PC-3 (cell line): ENCODE data around the gene LIPG. TPM values are rescaled to one million over a fixed set of nuclear protein-coding genes. Genes with fewer than 3 reads are reported as not detected.

Source experiments
- ATAC-seq: fragments of 200-7000 bp; cut with Tn5 transposase; 2 replicates; pipeline ENCODE4 v1.9.1; 2020; ENCODE audit warnings: mild to moderate bottlenecking, moderate library complexity
- BruUV-seq: library from RNA; stranded (reverse); fragments of 400-500 nt; replicated peaks from 2 replicates; lab custom pipeline; 2021; lab: Mats Ljungman, UMichigan
- CTCF ChIA-PET: fragments of 300-600 bp; sonication (Branson Sonifier 250); formaldehyde crosslinking; loops from one replicate; lab custom pipeline; 2022; ENCODE audit warnings: antibody characterized with exemption; lab: Charles Lee
- POLR2A ChIA-PET: fragments of 300-600 bp; sonication (Branson Sonifier 250); formaldehyde crosslinking; loops from one replicate; lab custom pipeline; 2022; ENCODE audit warnings: antibody characterized with exemption; ENCODE audit not compliant: unreplicated experiment; lab: Charles Lee
- DNase-seq: peaks from one replicate; pipeline ENCODE4 v3.0.0-alpha.2; 2015
- H2AFZ ChIP-seq: fragments of 300-600 bp; sonication (generic); 2 replicates; pipeline ENCODE4 v1.6.0; 2016; ENCODE audit warnings: antibody characterized with exemption, low read length
- H3F3A ChIP-seq: fragments of 300-600 bp; sonication (generic); one replicate; pipeline ENCODE4 v1.6.0; 2017; ENCODE audit warnings: antibody characterized with exemption, low read length, control low read depth, mild to moderate bottlenecking; ENCODE audit not compliant: unreplicated experiment
- H3K27ac ChIP-seq: fragments of 300-600 bp; sonication (generic); 2 replicates; pipeline ENCODE4 v1.5.1; 2016; ENCODE audit warnings: mild to moderate bottlenecking, low read length
- H3K27me3 ChIP-seq: fragments of 300-600 bp; sonication (generic); 2 replicates; pipeline ENCODE4 v1.6.1; 2016; ENCODE audit warnings: low read length, mixed read lengths
- H3K36me3 ChIP-seq: fragments of 300-600 bp; sonication (generic); 2 replicates; pipeline ENCODE4 v1.6.1; 2016; ENCODE audit warnings: low read depth, mixed run types, low read length, mixed read lengths
- H3K4me1 ChIP-seq: fragments of 300-600 bp; sonication (generic); 2 replicates; pipeline ENCODE4 v1.5.1; 2016; ENCODE audit warnings: low read length; ENCODE audit not compliant: insufficient read depth
- H3K4me2 ChIP-seq: fragments of 300-600 bp; sonication (generic); 2 replicates; pipeline ENCODE4 v1.6.0; 2016; ENCODE audit warnings: low read length
- H3K4me3 ChIP-seq: fragments of 300-600 bp; sonication (generic); 2 replicates; pipeline ENCODE4 v1.5.1; 2016; ENCODE audit warnings: mild to moderate bottlenecking, low read length, mixed read lengths
- H3K79me2 ChIP-seq: fragments of 300-600 bp; sonication (generic); 2 replicates; pipeline ENCODE4 v1.6.1; 2017; ENCODE audit warnings: low read length, mixed read lengths
- H3K9ac ChIP-seq: fragments of 300-600 bp; sonication (generic); 2 replicates; pipeline ENCODE4 v1.6.0; 2016; ENCODE audit warnings: mild to moderate bottlenecking, low read length
- H3K9me2 ChIP-seq: fragments of 300-600 bp; sonication (generic); replicated peaks from 2 replicates; pipeline ENCODE4 v1.6.1; 2016; ENCODE audit warnings: mixed run types, low read length, mixed read lengths
- H3K9me3 ChIP-seq: fragments of 300-600 bp; sonication (generic); 2 replicates; pipeline ENCODE4 v1.6.1; 2016; ENCODE audit warnings: low read length, mixed read lengths
- H4K20me1 ChIP-seq: fragments of 300-600 bp; sonication (generic); 2 replicates; pipeline ENCODE4 v1.6.1; 2016; ENCODE audit warnings: low read length, mixed read lengths
- EZH2 ChIP-seq: fragments of 300-600 bp; sonication (generic); IDR thresholded peaks from one replicate; pipeline ENCODE4 v1.6.1; 2017; ENCODE audit warnings: antibody characterized with exemption, mild to moderate bottlenecking, low read length; ENCODE audit not compliant: unreplicated experiment
- EZH2phosphoT487 ChIP-seq: fragments of 300-600 bp; sonication (generic); IDR thresholded peaks from 2 replicates; pipeline ENCODE4 v1.6.1; 2018; ENCODE audit warnings: mild to moderate bottlenecking, antibody characterized with exemption, low read length, borderline replicate concordance
- intact Hi-C: fragments of 100-400 bp; cut with micrococcal nuclease; formaldehyde crosslinking; loops from 2 replicates; pipeline ENCODE4 v1.9.0; 2023
- total RNA-seq: library from RNA; depleted of rRNA; stranded (reverse); fragments of >200 nt; gene quantifications from 2 replicates; pipeline ENCODE4 v1.2.3, GENCODE V29; 2014
- TF ChIP-seq, protein P1 (sequence below): fragments of 300-600 bp; sonication (generic); conservative IDR thresholded peaks from 2 replicates; pipeline ENCODE4 v1.5.1; 2017; ENCODE audit warnings: antibody characterized with exemption, low read depth, mild to moderate bottlenecking, low read length

The LIPG gene
- total RNA-seq, 1 experiment from 2014 or later, result 14.8 TPM

DNA sequence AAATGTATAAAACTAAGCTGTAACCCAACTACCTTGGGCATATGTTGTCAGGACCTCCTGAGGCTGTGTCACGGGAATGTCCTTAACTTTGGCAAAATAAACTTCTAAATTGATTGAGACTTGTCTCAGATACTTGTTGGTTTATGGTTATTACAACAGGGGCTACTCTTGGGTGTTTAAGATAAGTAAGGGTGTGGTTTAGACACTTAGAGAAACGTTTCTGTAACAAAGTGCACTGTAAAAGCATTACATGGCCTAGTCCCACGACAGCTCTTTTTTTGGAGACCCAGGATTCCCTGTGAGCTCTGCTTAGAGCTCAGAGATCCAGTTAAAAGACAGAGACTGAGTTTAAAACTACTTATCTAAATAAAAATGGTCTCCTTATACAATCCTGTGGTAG is 32.3 kb upstream of the LIPG start:
- BruUV-seq, result no TSS peak
- Histone ChIP-seq H3K4me2 (no peak overlapping the region), H3K27ac (no peak overlapping the region), H4K20me1 (no peaks in the 10 kb centered on the region), H3K9me3 (no peaks in the 10 kb centered on the region), H3K9me2 (no peaks in the 10 kb centered on the region), H3K27me3 (no peaks in the 10 kb centered on the region), H3K9ac (no peak overlapping the region), H3K79me2 (no peaks in the 10 kb centered on the region), H3K36me3 (no peaks in the 10 kb centered on the region), H3K4me1 (no peaks in the 10 kb centered on the region), H3K4me3 (no peak overlapping the region), H2AFZ (no peak overlapping the region), H3F3A (no peaks in the 10 kb centered on the region)
- TF ChIP-seq EZH2phosphoT487 (no peak), EZH2 (no peak)
- TF ChIP-seq, protein P1, sequence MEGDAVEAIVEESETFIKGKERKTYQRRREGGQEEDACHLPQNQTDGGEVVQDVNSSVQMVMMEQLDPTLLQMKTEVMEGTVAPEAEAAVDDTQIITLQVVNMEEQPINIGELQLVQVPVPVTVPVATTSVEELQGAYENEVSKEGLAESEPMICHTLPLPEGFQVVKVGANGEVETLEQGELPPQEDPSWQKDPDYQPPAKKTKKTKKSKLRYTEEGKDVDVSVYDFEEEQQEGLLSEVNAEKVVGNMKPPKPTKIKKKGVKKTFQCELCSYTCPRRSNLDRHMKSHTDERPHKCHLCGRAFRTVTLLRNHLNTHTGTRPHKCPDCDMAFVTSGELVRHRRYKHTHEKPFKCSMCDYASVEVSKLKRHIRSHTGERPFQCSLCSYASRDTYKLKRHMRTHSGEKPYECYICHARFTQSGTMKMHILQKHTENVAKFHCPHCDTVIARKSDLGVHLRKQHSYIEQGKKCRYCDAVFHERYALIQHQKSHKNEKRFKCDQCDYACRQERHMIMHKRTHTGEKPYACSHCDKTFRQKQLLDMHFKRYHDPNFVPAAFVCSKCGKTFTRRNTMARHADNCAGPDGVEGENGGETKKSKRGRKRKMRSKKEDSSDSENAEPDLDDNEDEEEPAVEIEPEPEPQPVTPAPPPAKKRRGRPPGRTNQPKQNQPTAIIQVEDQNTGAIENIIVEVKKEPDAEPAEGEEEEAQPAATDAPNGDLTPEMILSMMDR, result no peak
- DNase-seq (no peak), ATAC-seq (no peak)
- ChIA-PET CTCF (no interaction called here), POLR2A (no interaction called here)
- intact Hi-C loops, result no loop called here

DNA sequence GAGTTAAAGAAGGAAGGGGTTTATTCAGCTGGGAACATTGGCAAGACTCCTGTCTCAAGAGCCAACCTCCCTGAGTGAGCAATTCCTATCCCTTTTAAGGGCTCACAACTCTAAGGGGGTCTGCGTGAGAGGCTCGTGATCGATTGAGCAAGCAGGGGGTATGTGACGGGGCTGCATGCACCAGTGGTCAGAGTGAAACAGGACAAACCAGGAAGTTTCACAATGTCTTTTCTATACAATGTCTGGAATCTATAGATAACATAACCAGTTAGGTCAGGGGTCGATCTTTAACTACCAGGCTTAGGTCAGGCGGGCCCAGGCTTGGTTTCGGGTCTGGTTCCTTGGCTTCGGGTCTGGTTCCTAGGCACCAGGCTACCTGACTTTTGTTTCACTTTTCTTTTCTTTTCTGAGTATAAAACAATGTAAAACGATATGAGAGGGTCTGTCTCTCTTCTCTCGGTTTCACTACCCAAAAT is 30.1 kb upstream of the LIPG start:
- intact Hi-C loops, result no loop called here
- ChIA-PET CTCF (no interaction called here), POLR2A (no interaction called here)
- BruUV-seq, result no TSS peak
- no peak overlapping the region for H3K9ac ChIP-seq
- ATAC-seq (no peak), DNase-seq (no peak)
- H3K27ac ChIP-seq, result no peak overlapping the region
- no peaks in the 10 kb centered on the region for H3F3A ChIP-seq
- no peaks in the 10 kb centered on the region for H3K36me3 ChIP-seq
- no peaks in the 10 kb centered on the region for H3K9me3 ChIP-seq
- no peaks in the 10 kb centered on the region for H3K27me3 ChIP-seq
- H4K20me1 ChIP-seq, result no peaks in the 10 kb centered on the region
- H2AFZ ChIP-seq, result no peak overlapping the region
- H3K9me2 ChIP-seq, result no peaks in the 10 kb centered on the region
- no peak overlapping the region for H3K4me3 ChIP-seq
- H3K4me1 ChIP-seq, result no peaks in the 10 kb centered on the region
- no peaks in the 10 kb centered on the region for H3K79me2 ChIP-seq
- no peak overlapping the region for H3K4me2 ChIP-seq
- TF ChIP-seq EZH2phosphoT487, result no peak
- TF ChIP-seq EZH2, result no peak
- TF ChIP-seq, protein P1, result no peak

DNA sequence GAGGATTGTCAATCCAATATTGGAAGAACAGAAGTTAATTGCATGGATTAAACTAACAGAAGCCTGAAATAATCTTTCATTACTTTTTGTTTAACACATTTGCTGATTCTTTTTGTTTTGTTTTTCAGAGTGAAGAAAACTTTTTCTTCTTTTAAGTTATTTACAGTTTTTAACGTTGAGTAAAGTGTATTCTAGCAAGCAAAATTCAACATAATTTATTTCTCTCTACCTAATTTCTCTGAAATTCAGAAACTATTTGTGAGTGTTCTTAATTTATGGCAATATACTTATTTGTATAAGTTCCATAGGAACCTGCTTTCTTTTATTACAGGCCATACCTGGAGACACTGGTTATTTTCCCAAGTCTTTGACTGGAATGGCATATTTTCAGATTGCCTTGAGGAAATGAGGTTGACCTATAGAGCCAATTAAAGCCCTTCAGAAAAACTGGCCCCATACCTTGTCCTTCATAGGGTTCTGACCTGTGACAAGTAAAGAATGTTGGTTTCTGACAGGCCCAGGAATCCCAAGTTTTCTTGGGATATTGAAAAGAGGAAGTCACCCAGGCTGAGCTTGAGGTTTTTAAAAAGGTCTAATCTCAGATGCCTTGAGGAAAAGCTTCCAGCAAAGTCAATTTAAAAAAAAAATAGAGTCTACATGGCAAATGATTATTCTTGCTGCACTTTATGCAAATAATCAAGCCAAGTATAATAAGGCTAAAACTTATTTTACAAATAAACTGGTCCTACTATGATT is 26.8 kb upstream of the LIPG start:
- POLR2A ChIA-PET, result no interaction called here
- no peak for TF ChIP-seq EZH2
- TF ChIP-seq, protein P1, result no peak
- H3F3A ChIP-seq, result no peaks in the 10 kb centered on the region
- H3K36me3 ChIP-seq, result no peaks in the 10 kb centered on the region
- H3K4me2 ChIP-seq, result no peak overlapping the region
- DNase-seq (no peak), ATAC-seq (no peak)
- CTCF ChIA-PET, result no interaction called here
- no peaks in the 10 kb centered on the region for H4K20me1 ChIP-seq
- no peak overlapping the region for H3K27ac ChIP-seq
- no peaks in the 10 kb centered on the region for H3K79me2 ChIP-seq
- intact Hi-C loops, result no loop called here
- no peaks in the 10 kb centered on the region for H3K27me3 ChIP-seq
- no TSS peak for BruUV-seq
- no peak overlapping the region for H2AFZ ChIP-seq
- H3K9me3 ChIP-seq, result no peaks in the 10 kb centered on the region
- peaks cover 16% of the 10 kb centered on the region; the same call in 1 of the 2 replicates for H3K4me1 ChIP-seq
- H3K9me2 ChIP-seq, result no peaks in the 10 kb centered on the region
- no peak overlapping the region for H3K4me3 ChIP-seq
- H3K9ac ChIP-seq, result no peak overlapping the region
